Activated naive CD8-positive, alpha-beta T cell treated with anti-CD3 and anti-CD28 coated beads for 36 hours (primary cell): ENCODE measurements around the gene LRMDA. TPM values are rescaled to one million over a fixed set of nuclear protein-coding genes. Genes with fewer than 3 reads are reported as not detected.

ENCODE experiments used
- DNase-seq: peaks from one replicate; pipeline ENCODE4 v3.0.0; 2021
- H3K27ac Mint-ChIP-seq: one replicate; pipeline ENCODE4 v1.8.0; 2022; ENCODE audit warnings: mild to moderate bottlenecking, moderate library complexity, mixed read lengths
- H3K27me3 Mint-ChIP-seq: one replicate; pipeline ENCODE4 v1.8.0; 2022; ENCODE audit warnings: mild to moderate bottlenecking, mixed read lengths
- H3K36me3 Mint-ChIP-seq: one replicate; pipeline ENCODE4 v1.8.0; 2021; ENCODE audit warnings: mild to moderate bottlenecking, mixed read lengths
- H3K4me1 Mint-ChIP-seq: one replicate; pipeline ENCODE4 v1.8.0; 2021; ENCODE audit warnings: mixed read lengths
- H3K4me3 Mint-ChIP-seq: one replicate; pipeline ENCODE4 v1.8.0; 2022; ENCODE audit warnings: mild to moderate bottlenecking, moderate library complexity, mixed read lengths
- H3K9me3 Mint-ChIP-seq: one replicate; pipeline ENCODE4 v1.8.0; 2022; ENCODE audit warnings: mixed read lengths
- total RNA-seq, 2 experiments: library from RNA; stranded (reverse); gene quantifications; one replicate each; pipeline ENCODE4 v1.2.3, GENCODE V29; 2021

The LRMDA gene
- total RNA-seq, 2 experiments from 2014 or later = not detected

GRCh38 chr10:75694790-75695189, 263.4 kb downstream of the LRMDA start:
- Mint-ChIP-seq H3K4me1 (no peaks in the 10 kb centered on the region), H3K27ac (no peak overlapping the region), H3K27me3 (peaks cover 6% of the 10 kb centered on the region), H3K36me3 (no peaks in the 10 kb centered on the region), H3K9me3 (no peaks in the 10 kb centered on the region), H3K4me3 (no peak overlapping the region)
- no peak for DNase-seq

- Mint-ChIP-seq H3K4me3 (no peak overlapping the region), H3K4me1 (no peaks in the 10 kb centered on the region), H3K27me3 (peaks cover 6% of the 10 kb centered on the region), H3K9me3 (no peaks in the 10 kb centered on the region), H3K27ac (no peak overlapping the region), H3K36me3 (no peaks in the 10 kb centered on the region)
- no peak for DNase-seq
Measured at GRCh38 chr10:75695994-75696393, 264.6 kb downstream of the LRMDA start.

- no peaks in the 10 kb centered on the region for H3K4me1 Mint-ChIP-seq
- no peak for DNase-seq
- no peaks in the 10 kb centered on the region for H3K9me3 Mint-ChIP-seq
- peaks cover 6% of the 10 kb centered on the region for H3K27me3 Mint-ChIP-seq
- H3K36me3 Mint-ChIP-seq = no peaks in the 10 kb centered on the region
- no peak overlapping the region for H3K4me3 Mint-ChIP-seq
- H3K27ac Mint-ChIP-seq = no peak overlapping the region
Measured at GRCh38 chr10:75696536-75696935, 265.1 kb downstream of the LRMDA start.

- Mint-ChIP-seq H3K36me3 (no peaks in the 10 kb centered on the region), H3K27ac (no peak overlapping the region), H3K4me1 (no peaks in the 10 kb centered on the region), H3K9me3 (no peaks in the 10 kb centered on the region), H3K27me3 (peaks cover 1% of the 10 kb centered on the region), H3K4me3 (no peak overlapping the region)
- DNase-seq = no peak
Measured at GRCh38 chr10:75703191-75703854, 271.9 kb downstream of the LRMDA start.

GRCh38 chr10:75705426-75705825, 274.0 kb downstream of the LRMDA start:
- H3K27ac Mint-ChIP-seq = no peak overlapping the region

GRCh38 chr10:75707080-75707840, 275.8 kb downstream of the LRMDA start:
- DNase-seq = no peak
- Mint-ChIP-seq H3K9me3 (no peaks in the 10 kb centered on the region), H3K27me3 (peaks cover 12% of the 10 kb centered on the region), H3K4me1 (no peaks in the 10 kb centered on the region), H3K27ac (no peak overlapping the region), H3K4me3 (no peak overlapping the region), H3K36me3 (no peaks in the 10 kb centered on the region)

More at GRCh38 chr10:75705426-75705825, 274.0 kb downstream of the LRMDA start:
- Mint-ChIP-seq H3K27me3 (peaks cover 7% of the 10 kb centered on the region), H3K4me1 (no peaks in the 10 kb centered on the region), H3K9me3 (no peaks in the 10 kb centered on the region), H3K36me3 (no peaks in the 10 kb centered on the region), H3K4me3 (no peak overlapping the region)
- no peak for DNase-seq

GRCh38 chr10:75708060-75708459, 276.6 kb downstream of the LRMDA start:
- Mint-ChIP-seq H3K9me3 (no peaks in the 10 kb centered on the region), H3K36me3 (no peaks in the 10 kb centered on the region), H3K4me1 (no peaks in the 10 kb centered on the region), H3K4me3 (no peak overlapping the region), H3K27me3 (peaks cover 16% of the 10 kb centered on the region), H3K27ac (no peak overlapping the region)
- DNase-seq = no peak

- peaks cover 24% of the 10 kb centered on the region for H3K27me3 Mint-ChIP-seq
- H3K4me1 Mint-ChIP-seq = no peaks in the 10 kb centered on the region
- H3K9me3 Mint-ChIP-seq = no peaks in the 10 kb centered on the region
- no peak overlapping the region for H3K27ac Mint-ChIP-seq
- no peaks in the 10 kb centered on the region for H3K36me3 Mint-ChIP-seq
- DNase-seq = no peak
- no peak overlapping the region for H3K4me3 Mint-ChIP-seq
Measured at GRCh38 chr10:75709245-75709644, 277.8 kb downstream of the LRMDA start.

GRCh38 chr10:75709811-75710210, 278.4 kb downstream of the LRMDA start:
- no peak for DNase-seq
- H3K4me1 Mint-ChIP-seq = no peaks in the 10 kb centered on the region
- H3K9me3 Mint-ChIP-seq = no peaks in the 10 kb centered on the region
- no peaks in the 10 kb centered on the region for H3K36me3 Mint-ChIP-seq
- H3K27ac Mint-ChIP-seq = no peak overlapping the region
- peaks cover 28% of the 10 kb centered on the region for H3K27me3 Mint-ChIP-seq
- no peak overlapping the region for H3K4me3 Mint-ChIP-seq

GRCh38 chr10:75712242-75712880, 280.9 kb downstream of the LRMDA start:
- no peak for DNase-seq

GRCh38 chr10:75716506-75716905, 285.1 kb downstream of the LRMDA start:
- DNase-seq = no peak
- Mint-ChIP-seq H3K27me3 (peaks cover 32% of the 10 kb centered on the region), H3K4me3 (no peak overlapping the region), H3K36me3 (no peaks in the 10 kb centered on the region), H3K27ac (no peak overlapping the region), H3K9me3 (no peaks in the 10 kb centered on the region), H3K4me1 (no peaks in the 10 kb centered on the region)

More at GRCh38 chr10:75712242-75712880, 280.9 kb downstream of the LRMDA start:
- Mint-ChIP-seq H3K36me3 (no peaks in the 10 kb centered on the region), H3K27ac (no peak overlapping the region), H3K27me3 (peaks cover 40% of the 10 kb centered on the region), H3K4me1 (no peaks in the 10 kb centered on the region), H3K4me3 (no peak overlapping the region), H3K9me3 (no peaks in the 10 kb centered on the region)

- H3K27me3 Mint-ChIP-seq = peaks cover 27% of the 10 kb centered on the region
- DNase-seq = no peak
- no peaks in the 10 kb centered on the region for H3K36me3 Mint-ChIP-seq
- H3K4me1 Mint-ChIP-seq = no peaks in the 10 kb centered on the region
- H3K9me3 Mint-ChIP-seq = no peaks in the 10 kb centered on the region
- no peak overlapping the region for H3K4me3 Mint-ChIP-seq
- no peak overlapping the region for H3K27ac Mint-ChIP-seq
Measured at GRCh38 chr10:75717126-75717916, 285.9 kb downstream of the LRMDA start.

GRCh38 chr10:75718991-75719390, 287.6 kb downstream of the LRMDA start:
- Mint-ChIP-seq H3K27me3 (peaks cover 22% of the 10 kb centered on the region), H3K27ac (no peak overlapping the region), H3K9me3 (no peaks in the 10 kb centered on the region), H3K4me1 (no peaks in the 10 kb centered on the region), H3K36me3 (no peaks in the 10 kb centered on the region), H3K4me3 (no peak overlapping the region)
- no peak for DNase-seq

- Mint-ChIP-seq H3K36me3 (no peaks in the 10 kb centered on the region), H3K27me3 (peaks cover 13% of the 10 kb centered on the region), H3K27ac (no peak overlapping the region), H3K4me3 (no peak overlapping the region), H3K9me3 (no peaks in the 10 kb centered on the region), H3K4me1 (no peaks in the 10 kb centered on the region)
- DNase-seq = no peak
Measured at GRCh38 chr10:75720157-75720556, 288.7 kb downstream of the LRMDA start.

- no peak overlapping the region for H3K4me3 Mint-ChIP-seq
- H3K27me3 Mint-ChIP-seq = peaks cover 3% of the 10 kb centered on the region
- no peaks in the 10 kb centered on the region for H3K9me3 Mint-ChIP-seq
- DNase-seq = no peak
- H3K4me1 Mint-ChIP-seq = no peaks in the 10 kb centered on the region
- H3K27ac Mint-ChIP-seq = no peak overlapping the region
- no peaks in the 10 kb centered on the region for H3K36me3 Mint-ChIP-seq
Measured at GRCh38 chr10:75722020-75722419, 290.6 kb downstream of the LRMDA start.
